Limb (tissue), 2 donors: ENCODE measurements around the gene PTGDR2.
A peak's percentile ranks its signal among the peaks of the same experiment; 100 is the strongest.

Experiments used
- DNase-seq, 2 donors: peaks; one replicate each; pipeline ENCODE4 v3.0.0-alpha.2; 2016; ENCODE audit errors: extremely low spot score in 2 of 2

The PTGDR2 gene

GRCh38 chr11:60855726-60856633 is at the start of gene PTGDR2:
Gene PTGDR2, minus strand, starts transcription at chr11:60855950. Its CDS starts 2,228 bp downstream, at chr11:60853722.
- DNase-seq = no peak

- no peak for DNase-seq
Measured at GRCh38 chr11:60905047-60905446, 49.3 kb upstream of the PTGDR2 start.

GRCh38 chr11:60902625-60903024 is 46.9 kb upstream of the PTGDR2 start:
- no peak for DNase-seq

GRCh38 chr11:60900673-60901404 is 45.1 kb upstream of the PTGDR2 start:
- DNase-seq = no peak

- no peak for DNase-seq
Measured at GRCh38 chr11:60899977-60900376, 44.2 kb upstream of the PTGDR2 start.

GRCh38 chr11:60899046-60899936 is 43.5 kb upstream of the PTGDR2 start:
- peak in 1 of 2 donors; percentile 53 for DNase-seq

- DNase-seq = no peak
Measured at GRCh38 chr11:60897496-60897895, 41.7 kb upstream of the PTGDR2 start.

GRCh38 chr11:60895687-60896086 is 39.9 kb upstream of the PTGDR2 start:
- DNase-seq = no peak

GRCh38 chr11:60891103-60891741 is 35.5 kb upstream of the PTGDR2 start:
- no peak for DNase-seq

GRCh38 chr11:60890696-60891095 is 34.9 kb upstream of the PTGDR2 start:
- no peak for DNase-seq

- no peak for DNase-seq
Measured at GRCh38 chr11:60889869-60890311, 34.1 kb upstream of the PTGDR2 start.

- no peak for DNase-seq
Measured at GRCh38 chr11:60887556-60887955, 31.8 kb upstream of the PTGDR2 start.

GRCh38 chr11:60880643-60881282 is 25.0 kb upstream of the PTGDR2 start:
- no peak for DNase-seq

GRCh38 chr11:60879971-60880588 is 24.3 kb upstream of the PTGDR2 start:
- no peak for DNase-seq

GRCh38 chr11:60879104-60879503 is 23.4 kb upstream of the PTGDR2 start:
- no peak for DNase-seq

GRCh38 chr11:60878245-60879101 is 22.7 kb upstream of the PTGDR2 start:
- DNase-seq = peak in 1 of 2 donors; percentile 24

- DNase-seq = no peak
Measured at GRCh38 chr11:60876168-60876485, 20.4 kb upstream of the PTGDR2 start.

- DNase-seq = no peak
Measured at GRCh38 chr11:60875366-60876167, 19.8 kb upstream of the PTGDR2 start.
